Measurements from ENCODE around the gene PLEKHA4.
"Not testable (repeated sequence)": the region's sequence is repeated elsewhere in the genome, so short reads cannot be mapped to it uniquely, and the experiment has no call there.

DNA sequence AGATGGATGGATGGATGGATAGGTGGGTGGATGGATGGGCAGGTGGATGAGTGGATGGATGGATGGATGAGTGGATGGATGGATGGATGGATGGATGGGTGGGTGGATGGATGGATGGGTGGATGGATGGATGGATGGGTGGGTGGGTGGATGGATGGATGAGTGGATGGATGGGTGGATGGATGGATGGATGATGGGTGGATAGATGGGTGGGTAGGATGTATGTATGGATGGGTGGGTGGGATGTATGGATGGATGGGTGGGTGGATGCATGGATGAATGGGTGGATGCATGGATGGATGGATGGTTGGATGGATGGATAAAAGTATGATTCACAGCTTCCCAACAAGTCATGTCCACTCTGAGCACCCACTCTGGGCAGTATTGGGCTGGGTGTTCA is 35.4 kb upstream of the PLEKHA4 start:
- TF ChIP-seq EZH2 (IDR thresholded peaks at IDR 0.05; ENCODE audit: borderline replicate concordance, insufficient read depth, low read depth, low read length, poor library complexity, severe bottlenecking), result not testable (repeated sequence)
- TF ChIP-seq, protein P1, sequence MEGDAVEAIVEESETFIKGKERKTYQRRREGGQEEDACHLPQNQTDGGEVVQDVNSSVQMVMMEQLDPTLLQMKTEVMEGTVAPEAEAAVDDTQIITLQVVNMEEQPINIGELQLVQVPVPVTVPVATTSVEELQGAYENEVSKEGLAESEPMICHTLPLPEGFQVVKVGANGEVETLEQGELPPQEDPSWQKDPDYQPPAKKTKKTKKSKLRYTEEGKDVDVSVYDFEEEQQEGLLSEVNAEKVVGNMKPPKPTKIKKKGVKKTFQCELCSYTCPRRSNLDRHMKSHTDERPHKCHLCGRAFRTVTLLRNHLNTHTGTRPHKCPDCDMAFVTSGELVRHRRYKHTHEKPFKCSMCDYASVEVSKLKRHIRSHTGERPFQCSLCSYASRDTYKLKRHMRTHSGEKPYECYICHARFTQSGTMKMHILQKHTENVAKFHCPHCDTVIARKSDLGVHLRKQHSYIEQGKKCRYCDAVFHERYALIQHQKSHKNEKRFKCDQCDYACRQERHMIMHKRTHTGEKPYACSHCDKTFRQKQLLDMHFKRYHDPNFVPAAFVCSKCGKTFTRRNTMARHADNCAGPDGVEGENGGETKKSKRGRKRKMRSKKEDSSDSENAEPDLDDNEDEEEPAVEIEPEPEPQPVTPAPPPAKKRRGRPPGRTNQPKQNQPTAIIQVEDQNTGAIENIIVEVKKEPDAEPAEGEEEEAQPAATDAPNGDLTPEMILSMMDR (IDR thresholded peaks at IDR 0.05), result not testable (repeated sequence)
